ENCODE data around the gene BCL11A.
A peak's percentile ranks its signal among the peaks of the same experiment; 100 is the strongest.

Gene BCL11A

GRCh38 chr2:60525899-60526298 lies 27.6 kb downstream of the BCL11A start:
- DNase-seq (ENCODE audit: low spot score) = no peak

GRCh38 chr2:60524874-60525273 lies 28.6 kb downstream of the BCL11A start:
- DNase-seq (ENCODE audit: low spot score) = no peak

- DNase-seq (ENCODE audit: low spot score) = no peak
Measured at GRCh38 chr2:60523963-60524362, 29.5 kb downstream of the BCL11A start.

- DNase-seq (ENCODE audit: low spot score) = no peak
Measured at GRCh38 chr2:60522462-60522861, 31.0 kb downstream of the BCL11A start.

- DNase-seq (ENCODE audit: low spot score) = no peak
Measured at GRCh38 chr2:60521626-60522025, 31.8 kb downstream of the BCL11A start.

- no peak for DNase-seq (ENCODE audit: low spot score)
Measured at GRCh38 chr2:60520917-60521539, 32.4 kb downstream of the BCL11A start.

GRCh38 chr2:60520151-60520876 lies 33.1 kb downstream of the BCL11A start:
- no peak for DNase-seq (ENCODE audit: low spot score)

- peak; percentile 31 for DNase-seq (ENCODE audit: low spot score)
Measured at GRCh38 chr2:60519231-60519863, 34.1 kb downstream of the BCL11A start.

- no peak for DNase-seq (ENCODE audit: low spot score)
Measured at GRCh38 chr2:60518567-60518966, 34.9 kb downstream of the BCL11A start.

- DNase-seq (ENCODE audit: low spot score) = no peak
Measured at GRCh38 chr2:60517446-60517845, 36.0 kb downstream of the BCL11A start.

- no peak for DNase-seq (ENCODE audit: low spot score)
Measured at GRCh38 chr2:60516826-60517225, 36.6 kb downstream of the BCL11A start.

GRCh38 chr2:60516383-60516811 lies 37.1 kb downstream of the BCL11A start:
- peak; percentile 72 for DNase-seq (ENCODE audit: low spot score)

GRCh38 chr2:60515721-60516226 lies 37.7 kb downstream of the BCL11A start:
- peak; percentile 66 for DNase-seq (ENCODE audit: low spot score)

- no peak for DNase-seq (ENCODE audit: low spot score)
Measured at GRCh38 chr2:60513996-60514395, 39.5 kb downstream of the BCL11A start.

GRCh38 chr2:60513191-60513590 lies 40.3 kb downstream of the BCL11A start:
- no peak for DNase-seq (ENCODE audit: low spot score)

GRCh38 chr2:60512641-60513040 lies 40.8 kb downstream of the BCL11A start:
- no peak for DNase-seq (ENCODE audit: low spot score)

- DNase-seq (ENCODE audit: low spot score) = no peak
Measured at GRCh38 chr2:60512062-60512622, 41.3 kb downstream of the BCL11A start.

- DNase-seq (ENCODE audit: low spot score) = no peak
Measured at GRCh38 chr2:60510713-60511112, 42.7 kb downstream of the BCL11A start.

GRCh38 chr2:60509066-60509465 lies 44.4 kb downstream of the BCL11A start:
- DNase-seq (ENCODE audit: low spot score) = no peak

- no peak for DNase-seq (ENCODE audit: low spot score)
Measured at GRCh38 chr2:60508339-60508917, 45.0 kb downstream of the BCL11A start.

GRCh38 chr2:60507211-60507965 lies 46.1 kb downstream of the BCL11A start:
- DNase-seq (ENCODE audit: low spot score) = no peak

GRCh38 chr2:60505880-60506260 lies 47.6 kb downstream of the BCL11A start:
- DNase-seq (ENCODE audit: low spot score) = no peak
